Progenitor cell of endocrine pancreas (in vitro differentiated cells): ENCODE results near the gene OR52I1. TPM values are rescaled to one million over a fixed set of nuclear protein-coding genes. Genes with fewer than 3 reads are reported as not detected.

ENCODE experiments used
- DNase-seq: peaks from one replicate; pipeline ENCODE4 v3.0.0; 2021; ENCODE audit warnings: low spot score; ENCODE audit not compliant: unreplicated experiment
- H3K27ac Mint-ChIP-seq: 2 replicates; pipeline ENCODE4 v1.8.0; 2021; ENCODE audit warnings: mild to moderate bottlenecking, moderate library complexity, mixed read lengths
- H3K27me3 Mint-ChIP-seq: 2 replicates; pipeline ENCODE4 v1.8.0; 2021; ENCODE audit warnings: mixed read lengths
- H3K36me3 Mint-ChIP-seq: 2 replicates; pipeline ENCODE4 v1.8.0; 2022; ENCODE audit warnings: mixed read lengths; ENCODE audit not compliant: insufficient read depth
- H3K4me1 Mint-ChIP-seq: 2 replicates; pipeline ENCODE4 v1.8.0; 2021; ENCODE audit warnings: low read depth, mixed read lengths
- H3K4me3 Mint-ChIP-seq: 2 replicates; pipeline ENCODE4 v1.8.0; 2021; ENCODE audit warnings: low read depth, mild to moderate bottlenecking, moderate library complexity, mixed read lengths
- H3K9me3 Mint-ChIP-seq: 2 replicates; pipeline ENCODE4 v1.8.0; 2021; ENCODE audit warnings: low read depth, mixed read lengths
- total RNA-seq: library from RNA; stranded (reverse); gene quantifications from 2 replicates; pipeline ENCODE4 v1.2.1, GENCODE V29; 2021
- TF ChIP-seq, protein P1 (sequence below): fragments of 200-600 bp; sonication (generic); IDR thresholded peaks from one replicate; pipeline ENCODE4 v1.5.0; 2021; ENCODE audit warnings: antibody characterized with exemption, mild to moderate bottlenecking; ENCODE audit not compliant: unreplicated experiment

The OR52I1 gene
- total RNA-seq, 1 donor from 2014 or later: not detected

DNA sequence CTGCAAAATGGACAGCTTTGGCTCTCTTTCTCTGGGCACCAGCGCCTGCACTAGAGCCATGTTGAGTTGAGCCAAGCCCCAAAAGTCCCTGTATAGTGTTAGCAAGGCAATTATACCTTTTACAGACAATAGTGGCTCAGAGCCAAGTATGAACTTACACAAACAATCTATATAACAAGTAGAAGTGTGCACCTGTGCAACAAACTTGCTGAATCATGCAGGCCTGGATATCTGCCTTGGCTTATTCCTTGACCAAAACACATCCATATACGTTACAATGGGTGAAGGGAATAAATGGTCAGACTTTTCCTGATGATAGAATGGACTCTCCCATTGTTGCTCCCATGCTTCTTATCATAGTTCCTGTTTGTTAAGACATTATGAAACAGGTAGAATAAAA is 16.1 kb upstream of the OR52I1 start:
- H3K36me3 Mint-ChIP-seq: no peaks in the 10 kb centered on the region
- H3K27me3 Mint-ChIP-seq: no peaks in the 10 kb centered on the region
- no peak for DNase-seq
- H3K4me3 Mint-ChIP-seq: no peak overlapping the region
- H3K27ac Mint-ChIP-seq: no peak overlapping the region
- H3K9me3 Mint-ChIP-seq: no peaks in the 10 kb centered on the region
- peaks cover 5% of the 10 kb centered on the region for H3K4me1 Mint-ChIP-seq
- TF ChIP-seq, protein P1, sequence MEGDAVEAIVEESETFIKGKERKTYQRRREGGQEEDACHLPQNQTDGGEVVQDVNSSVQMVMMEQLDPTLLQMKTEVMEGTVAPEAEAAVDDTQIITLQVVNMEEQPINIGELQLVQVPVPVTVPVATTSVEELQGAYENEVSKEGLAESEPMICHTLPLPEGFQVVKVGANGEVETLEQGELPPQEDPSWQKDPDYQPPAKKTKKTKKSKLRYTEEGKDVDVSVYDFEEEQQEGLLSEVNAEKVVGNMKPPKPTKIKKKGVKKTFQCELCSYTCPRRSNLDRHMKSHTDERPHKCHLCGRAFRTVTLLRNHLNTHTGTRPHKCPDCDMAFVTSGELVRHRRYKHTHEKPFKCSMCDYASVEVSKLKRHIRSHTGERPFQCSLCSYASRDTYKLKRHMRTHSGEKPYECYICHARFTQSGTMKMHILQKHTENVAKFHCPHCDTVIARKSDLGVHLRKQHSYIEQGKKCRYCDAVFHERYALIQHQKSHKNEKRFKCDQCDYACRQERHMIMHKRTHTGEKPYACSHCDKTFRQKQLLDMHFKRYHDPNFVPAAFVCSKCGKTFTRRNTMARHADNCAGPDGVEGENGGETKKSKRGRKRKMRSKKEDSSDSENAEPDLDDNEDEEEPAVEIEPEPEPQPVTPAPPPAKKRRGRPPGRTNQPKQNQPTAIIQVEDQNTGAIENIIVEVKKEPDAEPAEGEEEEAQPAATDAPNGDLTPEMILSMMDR: no peak

DNA sequence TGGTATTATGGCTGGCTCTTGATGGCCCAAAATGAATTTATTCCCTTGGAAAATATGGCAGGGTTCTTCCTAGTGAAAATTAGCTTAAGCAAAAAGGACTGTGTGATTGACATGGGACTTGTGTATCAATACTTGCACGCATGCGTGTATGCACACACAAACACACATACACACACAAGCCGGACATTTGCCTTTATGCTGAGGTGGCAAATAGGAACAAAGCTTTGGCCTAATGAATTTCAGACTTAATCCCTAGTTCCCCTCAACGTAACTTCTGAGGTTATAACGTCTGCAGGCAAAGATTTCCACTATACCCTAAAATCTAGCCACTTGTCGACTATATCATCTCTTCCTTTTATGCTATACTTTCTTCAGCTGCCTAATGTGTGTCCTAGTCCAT is 15.2 kb upstream of the OR52I1 start:
- Mint-ChIP-seq H3K4me3 (no peak overlapping the region), H3K27ac (no peak overlapping the region), H3K9me3 (no peaks in the 10 kb centered on the region), H3K27me3 (no peaks in the 10 kb centered on the region), H3K36me3 (no peaks in the 10 kb centered on the region), H3K4me1 (peaks cover 5% of the 10 kb centered on the region)
- TF ChIP-seq, protein P1: no peak
- no peak for DNase-seq

DNA sequence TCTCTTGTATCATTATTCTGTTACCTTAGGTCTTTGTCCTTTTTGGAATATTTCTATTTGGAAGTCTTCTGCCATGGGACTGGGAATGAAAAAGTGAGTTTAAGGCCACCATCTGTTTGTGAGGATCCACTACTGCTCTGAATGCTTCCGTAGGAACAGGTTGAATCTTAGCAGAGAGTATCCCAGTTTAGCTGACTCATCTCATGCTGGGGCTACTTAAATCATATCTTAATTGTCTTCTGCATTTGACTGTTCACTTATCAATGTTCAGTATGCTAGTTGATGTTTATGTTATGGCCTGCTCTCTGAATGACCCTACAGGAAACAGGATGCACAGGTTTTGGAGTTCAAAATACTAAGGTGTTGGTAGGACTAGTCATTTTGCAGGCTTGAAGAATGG is 13.7 kb upstream of the OR52I1 start:
- Mint-ChIP-seq H3K36me3 (no peaks in the 10 kb centered on the region), H3K27ac (no peak overlapping the region), H3K9me3 (no peaks in the 10 kb centered on the region), H3K4me3 (no peak overlapping the region), H3K27me3 (peaks cover 5% of the 10 kb centered on the region), H3K4me1 (peaks cover 5% of the 10 kb centered on the region)
- no peak for DNase-seq
- TF ChIP-seq, protein P1: no peak

DNA sequence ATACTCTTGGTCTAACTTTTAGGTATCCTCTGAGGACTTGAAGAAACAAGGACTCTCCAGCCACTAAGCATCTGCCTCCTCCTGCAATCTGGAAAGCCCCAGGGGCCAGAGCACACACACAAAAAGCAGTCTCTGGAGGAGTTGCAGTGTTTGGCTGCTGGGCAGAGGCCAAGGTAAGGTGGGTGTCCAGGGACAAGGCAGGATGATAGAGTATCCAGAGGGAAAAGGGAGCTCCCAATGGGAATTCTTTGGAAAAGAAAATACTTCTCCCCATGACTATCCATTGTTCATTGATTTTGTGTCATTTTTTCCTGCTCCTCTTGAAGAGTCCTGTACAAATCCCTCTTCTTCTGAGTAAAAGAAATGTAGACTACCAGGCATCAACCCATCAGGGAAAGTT is 12.4 kb upstream of the OR52I1 start, which contains the start of gene OR52I2:
Gene OR52I2 (plus strand): TSS at position 301 of the 400 bp plus-strand sequence.
- H3K27me3 Mint-ChIP-seq: peaks cover 5% of the 10 kb centered on the region
- no peaks in the 10 kb centered on the region for H3K36me3 Mint-ChIP-seq
- no peaks in the 10 kb centered on the region for H3K9me3 Mint-ChIP-seq
- peaks cover 5% of the 10 kb centered on the region for H3K4me1 Mint-ChIP-seq
- TF ChIP-seq, protein P1: no peak
- no peak for DNase-seq
- H3K27ac Mint-ChIP-seq: no peak within 1 kb of the TSS
- H3K4me3 Mint-ChIP-seq: no peak within 1 kb of the TSS

DNA sequence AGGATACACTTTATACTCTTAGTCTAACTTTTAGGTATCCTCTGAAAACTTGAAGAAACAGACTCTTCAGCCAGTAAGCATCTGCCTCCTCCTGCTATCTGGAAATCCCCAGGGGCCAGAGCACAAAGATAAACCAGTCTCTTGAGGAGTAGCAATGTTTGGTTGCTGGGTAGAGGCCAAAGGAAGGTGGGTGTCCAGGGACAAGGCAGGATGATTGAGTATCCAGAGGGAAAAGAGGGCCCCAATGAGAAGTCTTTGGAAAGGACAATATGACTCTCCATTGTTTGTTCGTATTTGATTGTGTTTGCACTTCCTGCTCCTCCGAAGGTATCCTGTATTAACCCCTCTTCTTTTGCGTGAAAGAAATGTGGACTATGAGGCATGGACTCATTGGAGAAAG is 4.8 kb upstream of the OR52I1 start:
- DNase-seq: no peak
- Mint-ChIP-seq H3K27ac (no peak overlapping the region), H3K36me3 (no peaks in the 10 kb centered on the region), H3K4me1 (peaks cover 14% of the 10 kb centered on the region), H3K9me3 (no peaks in the 10 kb centered on the region), H3K27me3 (peaks cover 5% of the 10 kb centered on the region), H3K4me3 (no peak overlapping the region)
- TF ChIP-seq, protein P1: no peak
